Breast epithelium (tissue), 4 donors: ENCODE data around the gene SDE2. TPM values are rescaled to one million over a fixed set of nuclear protein-coding genes. Genes with fewer than 3 reads are reported as not detected.

Experiments used
- DNase-seq, 2 donors: peaks; one replicate each; pipeline ENCODE4 v3.0.0-alpha.2; 2019; ENCODE audit warnings: low spot score in 2 of 2
- H3K27ac ChIP-seq, 2 donors: fragments of 200-600 bp; sonication (generic) in 1 of 2; one replicate each; pipeline ENCODE4 v1.5.1; 2016 to 2019; ENCODE audit warnings: mild to moderate bottlenecking in 1 of 2
- H3K27me3 ChIP-seq, 2 donors: fragments of 200-600 bp; sonication (generic) in 1 of 2; one replicate each; pipeline versions ENCODE4 v1.5.1 to v1.6.0; 2017 to 2019; ENCODE audit warnings: control low read depth in 1 of 2, mild to moderate bottlenecking in 1 of 2
- H3K36me3 ChIP-seq: fragments of 200-600 bp; one replicate; pipeline ENCODE4 v1.5.1; 2019
- H3K4me1 ChIP-seq, 2 donors: fragments of 200-600 bp; sonication (generic); one replicate each; pipeline ENCODE4 v1.5.1; 2016 to 2019; ENCODE audit warnings: control low read depth in 1 of 2
- H3K4me3 ChIP-seq, 3 donors: fragments of 200-600 bp; sonication (generic); 1 replicate in 2 of 3; 2 replicates in 1 of 3; pipeline ENCODE4 v1.5.1; 2016 to 2019; ENCODE audit warnings: mild to moderate bottlenecking in 3 of 3, moderate library complexity in 2 of 3
- H3K9me3 ChIP-seq, 2 donors: fragments of 200-600 bp; sonication (generic) in 1 of 2; one replicate each; pipeline ENCODE4 v1.5.1; 2016 to 2019; ENCODE audit warnings: control low read depth in 1 of 2
- CTCF ChIP-seq, 3 donors: fragments of 450-650 bp; IDR thresholded peaks; one replicate each; pipeline ENCODE4 v1.5.1; 2016 to 2017; ENCODE audit warnings: antibody characterized with exemption in 3 of 3, mild to moderate bottlenecking in 3 of 3, moderate library complexity in 3 of 3
- POLR2A ChIP-seq: fragments of 450-650 bp; IDR thresholded peaks from one replicate; pipeline ENCODE4 v1.6.1; 2016; ENCODE audit warnings: antibody characterized with exemption, mild to moderate bottlenecking, moderate library complexity
- POLR2AphosphoS5 ChIP-seq, 3 donors: sonication (generic); formaldehyde crosslinking; IDR thresholded peaks; one replicate each; pipeline ENCODE4 v1.6.1; 2017; ENCODE audit warnings: antibody characterized with exemption in 3 of 3
- intact Hi-C: fragments of 100-400 bp; cut with DNase I; formaldehyde crosslinking; loops from one replicate; pipeline ENCODE4 v1.15.1; 2023; ENCODE audit warnings: low total_unique reads
- total RNA-seq, 3 donors: library from RNA; depleted of rRNA; stranded (reverse); fragments of >200 nt; gene quantifications; one replicate each; pipeline ENCODE4 v1.1.0, GENCODE V29; 2016

The SDE2 gene
- total RNA-seq, 3 donors from 2014 or later = 17.6 to 25.3 (median 22.0) TPM

GRCh38 chr1:225995919-225996864, 3.0 kb downstream of the SDE2 start:
- peak in 1 of 2 donors; percentile 12 for DNase-seq
- Histone ChIP-seq H3K27me3 (no peaks in the 10 kb centered on the region), H3K4me3 (no peak overlapping the region), H3K4me1 (peaks cover 4 to 8% of the 10 kb centered on the region in 2 donors), H3K36me3 (peaks cover 3% of the 10 kb centered on the region), H3K9me3 (no peaks in the 10 kb centered on the region), H3K27ac (no peak overlapping the region)
- intact Hi-C loops = no loop called here
- no peak for TF ChIP-seq CTCF (IDR thresholded peaks at IDR 0.05)
- TF ChIP-seq POLR2A = no peak
- no peak for TF ChIP-seq POLR2AphosphoS5 (IDR thresholded peaks at IDR 0.05)

GRCh38 chr1:225990705-225991464, 8.3 kb downstream of the SDE2 start:
- H3K9me3 ChIP-seq = no peaks in the 10 kb centered on the region
- intact Hi-C loops = no loop called here
- no peaks in the 10 kb centered on the region for H3K4me1 ChIP-seq
- no peak overlapping the region for H3K27ac ChIP-seq
- no peak for TF ChIP-seq POLR2AphosphoS5 (IDR thresholded peaks at IDR 0.05)
- TF ChIP-seq CTCF (IDR thresholded peaks at IDR 0.05) = no peak
- TF ChIP-seq POLR2A = no peak
- no peak for DNase-seq
- H3K4me3 ChIP-seq = no peak overlapping the region
- no peaks in the 10 kb centered on the region for H3K27me3 ChIP-seq
- peaks cover 3% of the 10 kb centered on the region for H3K36me3 ChIP-seq

- no peak overlapping the region for H3K27ac ChIP-seq
- H3K27me3 ChIP-seq = no peaks in the 10 kb centered on the region
- no peaks in the 10 kb centered on the region for H3K4me1 ChIP-seq
- intact Hi-C loops = no loop called here
- TF ChIP-seq POLR2A (no peak), CTCF (IDR thresholded peaks at IDR 0.05) (peak; percentile 31 to 65 (median 64)), POLR2AphosphoS5 (IDR thresholded peaks at IDR 0.05) (no peak)
- peaks cover 3% of the 10 kb centered on the region for H3K36me3 ChIP-seq
- H3K4me3 ChIP-seq = no peak overlapping the region
- H3K9me3 ChIP-seq = no peaks in the 10 kb centered on the region
- DNase-seq = no peak
These were observed 11.4 kb downstream of the SDE2 start for GRCh38 chr1:225987491-225988316.

- Histone ChIP-seq H3K36me3 (no peaks in the 10 kb centered on the region), H3K4me3 (no peak overlapping the region), H3K27ac (no peak overlapping the region), H3K4me1 (no peaks in the 10 kb centered on the region), H3K27me3 (no peaks in the 10 kb centered on the region), H3K9me3 (peaks cover 0 to 4% of the 10 kb centered on the region in 2 donors)
- intact Hi-C loops = no loop called here
- TF ChIP-seq CTCF (IDR thresholded peaks at IDR 0.05) (no peak), POLR2A (no peak), POLR2AphosphoS5 (IDR thresholded peaks at IDR 0.05) (no peak)
- DNase-seq = no peak
These were observed 17.4 kb downstream of the SDE2 start for GRCh38 chr1:225981714-225982113.
